Pancreas (tissue), 10 donors: Measurements from ENCODE around the gene ANKAR. TPM values are rescaled to one million over a fixed set of nuclear protein-coding genes. Genes with fewer than 3 reads are reported as not detected.

Source experiments
- ATAC-seq, 4 donors: fragments of 200-7000 bp; cut with Tn5 transposase; one replicate each; pipeline versions ENCODE4 v1.8.0 to v1.9.1; 2020; ENCODE audit warnings: mild to moderate bottlenecking in 4 of 4, moderate library complexity in 4 of 4
- DNase-seq, 6 donors: peaks; one replicate each; pipeline ENCODE4 v3.0.0-alpha.2; 2020
- FAIRE-seq: peaks from 2 replicates; lab custom pipeline; 2012; peaks lifted over from hg19 to GRCh38; lab: Jason Lieb, UNC
- H3K27ac ChIP-seq, 4 donors: fragments of 200-600 bp; sonication (generic); 1 replicate in 3 of 4; 2 replicates in 1 of 4; pipeline versions ENCODE4 v1.5.0 to v1.8.0; 2020
- H3K27me3 ChIP-seq, 4 donors: fragments of 200-600 bp; one replicate each; pipeline ENCODE4 v1.8.0; 2021
- H3K36me3 ChIP-seq, 3 donors: fragments of 200-600 bp; sonication (generic) in 1 of 3; one replicate each; pipeline versions ENCODE4 v1.5.0 to v1.8.0; 2020 to 2021
- H3K4me1 ChIP-seq, 3 donors: fragments of 200-600 bp; one replicate each; pipeline ENCODE4 v1.8.0; 2021
- H3K4me3 ChIP-seq, 4 donors: fragments of 200-600 bp; sonication (generic) in 2 of 4; one replicate each; pipeline versions ENCODE4 v1.5.0 to v1.8.0; 2020 to 2021
- H3K9me3 ChIP-seq, 4 donors: fragments of 200-600 bp; one replicate each; pipeline ENCODE4 v1.8.0; 2021
- WGBS, 2 donors: extraction: QIAGEN DNeasy Blood & Tissue Kit; methylation state at CpG; one replicate each; pipeline ENCODE4 v1.1.7; 2013; 5-methylcytosine and 5-hydroxymethylcytosine counted together
- intact Hi-C, 3 donors: fragments of 100-400 bp; cut with DNase I; formaldehyde crosslinking; loops; one replicate each; pipeline versions ENCODE4 v1.11.1 to v1.14.2; 2022
- polyA plus RNA-seq, 2 donors: library from polyadenylated mRNA; stranded (reverse); fragments of 200-250 nt; gene quantifications; one replicate each; pipeline ENCODE4 v1.2.3, GENCODE V29; 2013
- total RNA-seq, 6 donors: library from RNA; stranded (reverse); fragmentation: NEBNext Ultra II Directional in 4 of 6; extraction: Animal tissue kit (Norgen Biotek cat#: 25700) in 4 of 6; gene quantifications; one replicate each; pipeline versions ENCODE4 v1.2.1 to v1.2.4, GENCODE V29; 2021 to 2023
- TF ChIP-seq, protein P1 (sequence below), 4 donors: fragments of 200-600 bp; sonication (generic) in 3 of 4; IDR thresholded peaks; one replicate each; pipeline versions ENCODE4 v1.5.0 to v1.8.0; 2021; ENCODE audit warnings: antibody characterized with exemption in 4 of 4
- donor health status: healthy with polysubstance abuse.
- donor health status: DM: no; HTN: no; CAD: no; lungs with moderate emphysema.
- donor health status: DM: no; HTN: no; CAD: no.
- donor health status: control.
- donor health status: control.
- donor health status: Bipolar disorder and iron deficiency.
- donor health status: DM: yes; HTN: yes; CAD: no.
- donor health status: DM: no; HTN: no; CAD: no.
- donor health status: DM: no; HTN: no; CAD: no.
- donor health status: DM: yes; HTN: yes; CAD: no.

Gene ANKAR
- total and polyA plus RNA-seq, 8 donors, result 3.1 to 8.9 (median 6.0) TPM

GRCh38 chr2:189638301-189639006, 36.0 kb upstream of the ANKAR start:
- TF ChIP-seq, protein P1, sequence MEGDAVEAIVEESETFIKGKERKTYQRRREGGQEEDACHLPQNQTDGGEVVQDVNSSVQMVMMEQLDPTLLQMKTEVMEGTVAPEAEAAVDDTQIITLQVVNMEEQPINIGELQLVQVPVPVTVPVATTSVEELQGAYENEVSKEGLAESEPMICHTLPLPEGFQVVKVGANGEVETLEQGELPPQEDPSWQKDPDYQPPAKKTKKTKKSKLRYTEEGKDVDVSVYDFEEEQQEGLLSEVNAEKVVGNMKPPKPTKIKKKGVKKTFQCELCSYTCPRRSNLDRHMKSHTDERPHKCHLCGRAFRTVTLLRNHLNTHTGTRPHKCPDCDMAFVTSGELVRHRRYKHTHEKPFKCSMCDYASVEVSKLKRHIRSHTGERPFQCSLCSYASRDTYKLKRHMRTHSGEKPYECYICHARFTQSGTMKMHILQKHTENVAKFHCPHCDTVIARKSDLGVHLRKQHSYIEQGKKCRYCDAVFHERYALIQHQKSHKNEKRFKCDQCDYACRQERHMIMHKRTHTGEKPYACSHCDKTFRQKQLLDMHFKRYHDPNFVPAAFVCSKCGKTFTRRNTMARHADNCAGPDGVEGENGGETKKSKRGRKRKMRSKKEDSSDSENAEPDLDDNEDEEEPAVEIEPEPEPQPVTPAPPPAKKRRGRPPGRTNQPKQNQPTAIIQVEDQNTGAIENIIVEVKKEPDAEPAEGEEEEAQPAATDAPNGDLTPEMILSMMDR (IDR thresholded peaks at IDR 0.05), result no peak

DNA sequence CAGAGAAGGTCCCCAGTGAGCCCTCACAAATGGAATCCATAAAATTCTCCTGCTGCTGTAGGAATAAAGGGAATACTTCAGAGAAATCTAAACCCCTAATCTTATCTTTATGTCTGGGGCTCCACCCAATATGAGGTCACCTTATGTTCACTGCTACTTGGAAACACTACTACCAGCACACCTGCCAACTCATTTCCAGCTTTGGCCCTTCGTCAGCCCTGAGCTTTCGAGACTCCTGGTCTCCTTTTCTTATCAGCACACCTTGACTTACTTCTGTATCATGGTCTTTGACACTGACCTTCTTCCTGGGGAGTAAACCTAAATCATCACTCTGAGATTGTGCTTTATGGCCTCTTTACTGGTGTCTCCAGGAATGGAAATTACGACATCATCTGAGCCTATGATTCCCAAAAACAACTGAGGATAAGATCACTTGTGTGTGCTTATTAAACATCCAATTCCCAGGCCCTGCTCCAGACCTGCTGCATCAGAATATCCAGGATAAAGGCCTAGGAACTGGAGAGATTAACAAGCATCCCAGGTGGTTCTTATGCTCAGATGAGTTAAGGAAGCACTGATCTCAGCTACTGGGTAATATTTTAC, 35.4 kb upstream of the ANKAR start:
- Histone ChIP-seq H3K4me1 (no peaks in the 10 kb centered on the region), H3K27ac (no peak overlapping the region), H3K4me3 (no peak overlapping the region), H3K36me3 (no peaks in the 10 kb centered on the region), H3K9me3 (no peaks in the 10 kb centered on the region), H3K27me3 (no peaks in the 10 kb centered on the region)
- TF ChIP-seq, protein P1 (IDR thresholded peaks at IDR 0.05), result no peak
- WGBS, 2 donors, result 44 to 45% methylated on average over 3 of the region's 3 CpGs
- DNase-seq (no peak), ATAC-seq (peak in 3 of 4 donors; percentile 43 to 54 (median 44)), FAIRE-seq (no peak)
- intact Hi-C loops, result no loop called here

More at GRCh38 chr2:189638301-189639006, 36.0 kb upstream of the ANKAR start:
- ATAC-seq (no peak), FAIRE-seq (no peak), DNase-seq (no peak)
- intact Hi-C loops, result no loop called here
- Histone ChIP-seq H3K36me3 (no peaks in the 10 kb centered on the region), H3K27me3 (no peaks in the 10 kb centered on the region), H3K27ac (no peak overlapping the region), H3K4me1 (no peaks in the 10 kb centered on the region), H3K4me3 (no peak overlapping the region), H3K9me3 (no peaks in the 10 kb centered on the region)
- WGBS, 2 donors, result 89 to 94% methylated on average over 4 of the region's 4 CpGs

GRCh38 chr2:189641002-189641401, 33.5 kb upstream of the ANKAR start:
- no peak overlapping the region for H3K4me3 ChIP-seq

GRCh38 chr2:189641590-189641989, 32.9 kb upstream of the ANKAR start:
- intact Hi-C loops, result no loop called here
- no peak for FAIRE-seq
- Histone ChIP-seq H3K9me3 (no peaks in the 10 kb centered on the region), H3K36me3 (no peaks in the 10 kb centered on the region), H3K4me1 (no peaks in the 10 kb centered on the region), H3K27ac (no peak overlapping the region), H3K27me3 (no peaks in the 10 kb centered on the region), H3K4me3 (no peak overlapping the region)
- TF ChIP-seq, protein P1 (IDR thresholded peaks at IDR 0.05), result no peak
- DNase-seq, result no peak
- WGBS, 2 donors, result 86 to 89% methylated on average over 2 of the region's 2 CpGs
- no peak for ATAC-seq

More at GRCh38 chr2:189641002-189641401, 33.5 kb upstream of the ANKAR start:
- TF ChIP-seq, protein P1 (IDR thresholded peaks at IDR 0.05), result no peak
- no peak for FAIRE-seq
- no peak overlapping the region for H3K27ac ChIP-seq
- intact Hi-C loops, result no loop called here
- 21 to 45% methylated on average over 1 of the region's 1 CpG for WGBS, 2 donors
- no peaks in the 10 kb centered on the region for H3K27me3 ChIP-seq
- H3K9me3 ChIP-seq, result no peaks in the 10 kb centered on the region
- no peaks in the 10 kb centered on the region for H3K36me3 ChIP-seq
- ATAC-seq, result no peak
- no peak for DNase-seq
- no peaks in the 10 kb centered on the region for H3K4me1 ChIP-seq

DNA sequence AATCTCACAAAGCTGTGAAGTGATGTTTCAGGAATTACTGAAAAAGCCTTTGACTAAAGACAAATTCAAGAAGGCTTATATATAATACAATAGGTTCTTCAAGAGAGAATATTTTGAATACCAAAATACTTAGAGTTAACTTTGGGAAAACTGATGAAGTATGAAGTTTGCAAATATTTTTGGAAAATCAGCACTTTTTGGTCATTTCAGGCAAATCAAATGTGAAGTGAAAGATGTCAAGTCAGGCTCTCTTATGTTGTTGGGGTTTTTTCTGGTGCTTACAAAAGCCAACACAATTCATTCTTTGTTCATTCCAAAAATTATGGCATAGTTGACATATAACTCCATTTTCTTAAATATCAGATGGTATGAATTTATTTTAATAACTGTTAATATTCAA, 27.9 kb upstream of the ANKAR start:
- Histone ChIP-seq H3K4me3 (no peak overlapping the region), H3K4me1 (no peaks in the 10 kb centered on the region), H3K27ac (no peak overlapping the region), H3K36me3 (no peaks in the 10 kb centered on the region), H3K27me3 (no peaks in the 10 kb centered on the region), H3K9me3 (no peaks in the 10 kb centered on the region)
- ATAC-seq (no peak), FAIRE-seq (no peak), DNase-seq (no peak)
- intact Hi-C loops, result no loop called here
- TF ChIP-seq, protein P1 (IDR thresholded peaks at IDR 0.05), result no peak
